Measurements from ENCODE around the gene LRP1-AS. TPM values are rescaled to one million over a fixed set of nuclear protein-coding genes. Genes with fewer than 3 reads are reported as not detected.

LRP1-AS gene
- total RNA-seq = not detected in 2 replicates

GRCh38 chr12:57146961-57147944 lies at the start of gene LRP1-AS:
TSS of gene LRP1-AS (minus strand) at chr12:57147619.

GRCh38 chr12:57127726-57128518 lies 19.5 kb downstream of the LRP1-AS start, which contains the start of gene LRP1:
TSS of gene LRP1 (plus strand) at chr12:57128483. CDS start at chr12:57128965, 482 bp downstream.

DNA sequence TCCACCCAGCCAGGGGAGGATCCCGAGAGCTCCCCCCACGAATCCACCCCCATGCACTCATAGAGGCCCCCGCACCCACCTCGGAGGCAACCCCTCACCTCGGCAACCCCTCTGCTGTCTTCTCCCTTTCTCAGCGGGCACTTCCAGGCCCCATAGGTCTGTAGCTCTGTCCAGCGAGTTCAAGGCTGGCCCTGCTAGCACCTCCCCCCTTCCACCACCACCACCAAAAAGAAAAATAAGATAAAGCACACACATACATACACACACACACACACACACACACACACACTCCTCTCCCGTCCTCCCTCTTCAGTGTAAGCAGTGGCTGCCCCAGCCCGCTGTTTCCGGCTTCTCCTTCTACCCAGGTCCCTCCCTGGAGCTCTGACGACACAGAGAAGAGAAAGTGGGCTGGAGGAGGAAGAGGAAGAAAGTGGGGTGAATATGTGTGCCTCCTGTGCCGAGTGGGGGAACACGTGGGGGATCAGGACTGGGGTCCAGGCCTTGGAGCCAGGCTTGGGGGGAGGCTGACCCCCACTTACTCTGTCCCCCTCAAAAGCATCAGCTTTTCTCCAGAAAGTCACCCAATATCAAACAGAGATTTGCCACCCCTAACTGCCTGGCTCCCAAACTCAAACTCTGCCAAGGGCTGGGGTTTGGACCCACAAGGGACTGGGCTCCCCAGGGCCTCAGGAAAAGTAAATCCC lies 36.2 kb downstream of the LRP1-AS start, which contains the start of gene STAT6:
STAT6 (minus strand) TSS at position 332 of the 704 bp plus-strand sequence. CDS start 3,084 bp downstream, outside the sequence.

Other genes starting within 250 kb of the LRP1-AS start
- gene SDR9C7, start 213.2 kb downstream of the LRP1-AS start, total RNA-seq = not detected in 2 replicates
- not detected in 2 replicates for gene RDH16, start 190.0 kb downstream of the LRP1-AS start, total RNA-seq
- 3.1 and 3.4 TPM in 2 replicates for gene ZBTB39, start 141.1 kb downstream of the LRP1-AS start, total RNA-seq
- not detected in 2 replicates for gene TAC3, start 131.1 kb downstream of the LRP1-AS start, total RNA-seq
- not detected in 2 replicates for gene MYO1A, start 97.5 kb downstream of the LRP1-AS start, total RNA-seq
- gene NEMP1, start 68.8 kb downstream of the LRP1-AS start, total RNA-seq = 2.6 and 4.4 TPM in 2 replicates
- gene NAB2, start 58.5 kb downstream of the LRP1-AS start, total RNA-seq = 51.7 and 61.9 TPM in 2 replicates
- gene STAT6, start 36.3 kb downstream of the LRP1-AS start, total RNA-seq = 85.1 and 89.0 TPM in 2 replicates
- 323 and 558 TPM in 2 replicates for gene LRP1, start 19.1 kb downstream of the LRP1-AS start, total RNA-seq
- gene NXPH4, start 69.2 kb upstream of the LRP1-AS start, total RNA-seq = 12.1 and 14.1 TPM in 2 replicates
- 169 and 252 TPM in 2 replicates for gene SHMT2, start 82.1 kb upstream of the LRP1-AS start, total RNA-seq
- 1.6 TPM in 1 of 2 replicates, not detected in the other for gene STAC3, start 103.6 kb upstream of the LRP1-AS start, total RNA-seq

Measured in pericardium fibroblast (primary cell).